HG02852 (cell line): ENCODE data around the gene FCHO2.

ENCODE experiments used
- ATAC-seq: cut with Tn5 transposase; IDR thresholded peaks from one replicate; pipeline ENCODE4 v1.9.1; 2021; ENCODE audit warnings: mild to moderate bottlenecking, moderate library complexity; ENCODE audit not compliant: unreplicated experiment

The FCHO2 gene

DNA sequence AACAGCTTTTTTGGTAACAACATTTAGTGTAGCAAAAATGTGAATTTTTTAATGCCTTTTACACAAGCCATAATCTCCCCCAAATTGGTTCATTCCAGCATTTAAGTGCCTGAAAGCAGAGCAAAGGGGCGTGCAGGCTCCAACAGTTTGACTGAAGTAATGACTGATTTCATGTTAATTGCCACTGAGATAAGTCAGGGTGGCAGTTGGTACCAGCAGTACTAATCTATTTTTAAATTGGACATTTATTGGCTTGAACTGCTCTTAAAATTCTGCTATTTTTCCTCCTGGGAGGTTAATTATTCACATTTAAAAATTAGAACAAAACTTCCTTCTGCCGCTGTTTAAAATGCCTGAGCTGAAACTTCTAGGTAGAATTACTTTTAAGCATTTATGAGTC lies 176.9 kb downstream of the FCHO2 start:
- no peak for ATAC-seq

DNA sequence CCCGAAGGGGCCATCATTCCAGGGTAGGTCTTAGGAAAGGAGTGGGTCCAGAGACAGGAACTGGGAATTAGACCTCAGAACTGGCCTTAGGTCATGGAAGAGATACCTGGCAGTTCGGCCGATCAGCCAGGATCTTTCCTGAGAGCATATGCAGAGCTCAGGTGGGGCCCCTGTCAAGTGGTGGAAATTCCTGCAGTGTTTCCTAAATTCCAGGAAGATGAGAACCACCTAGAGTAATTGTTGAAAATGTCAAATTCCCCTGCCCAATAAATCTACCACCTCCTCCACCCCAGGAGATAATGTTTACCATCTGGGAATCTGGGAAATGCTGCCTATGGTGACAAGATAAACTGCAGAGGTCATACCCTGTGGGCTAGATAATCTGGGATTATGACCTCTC lies 179.2 kb downstream of the FCHO2 start:
- no peak for ATAC-seq

DNA sequence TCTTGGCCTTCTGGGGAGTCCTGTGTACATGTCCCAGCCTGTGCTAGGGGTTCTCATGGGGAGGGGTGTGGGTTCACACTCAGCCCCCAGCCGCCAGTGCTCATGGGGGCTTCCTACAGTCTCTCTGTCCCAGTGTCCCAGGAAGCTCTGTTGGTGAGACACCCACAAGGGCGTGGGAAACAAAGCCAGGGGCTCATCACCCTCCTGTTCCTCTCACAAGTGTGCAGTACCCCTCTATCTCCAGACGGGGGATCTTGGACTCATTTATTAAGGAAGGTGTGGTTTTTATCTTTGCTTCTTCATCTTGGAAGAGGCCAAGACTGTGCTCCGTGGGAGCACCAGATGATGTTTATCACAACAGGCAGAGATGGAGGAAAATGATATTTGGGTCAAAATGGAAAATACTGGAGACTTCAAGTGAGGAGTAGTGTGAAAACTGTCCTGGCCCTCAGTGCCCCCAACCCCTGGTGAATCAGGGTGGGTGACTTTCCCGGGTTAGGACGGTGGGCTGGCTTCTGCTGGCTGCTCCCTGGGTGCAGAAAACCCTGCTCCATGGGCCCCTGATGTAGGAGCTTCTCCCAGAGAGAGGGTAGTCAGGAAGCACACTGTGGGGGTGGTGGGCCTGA lies 179.7 kb downstream of the FCHO2 start:
- no peak for ATAC-seq

DNA sequence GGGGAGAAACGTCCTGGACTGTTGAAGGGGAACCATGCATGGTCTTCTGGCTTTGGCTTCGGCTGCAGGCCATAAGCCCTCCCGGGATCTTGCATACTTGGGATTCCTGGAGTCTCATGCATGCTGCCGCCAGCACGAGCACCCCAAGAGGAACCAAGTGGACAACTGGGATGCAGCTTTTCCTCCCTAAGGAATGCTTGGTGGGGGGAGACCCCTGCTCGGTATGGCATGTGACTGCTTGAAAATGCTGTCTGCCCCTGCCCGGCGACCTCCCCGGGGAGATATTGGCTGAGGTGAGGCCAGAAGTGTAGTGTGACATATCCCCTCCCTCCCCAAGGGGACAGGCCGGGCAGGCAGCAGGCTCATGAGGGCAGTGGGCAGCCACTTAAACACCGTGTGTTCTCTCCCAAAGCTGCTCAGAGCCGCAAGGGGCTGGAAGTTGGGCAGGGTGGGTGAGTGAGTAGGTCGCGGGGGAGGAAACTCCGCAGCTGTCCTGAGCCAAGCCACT lies 180.3 kb downstream of the FCHO2 start:
- no peak for ATAC-seq

DNA sequence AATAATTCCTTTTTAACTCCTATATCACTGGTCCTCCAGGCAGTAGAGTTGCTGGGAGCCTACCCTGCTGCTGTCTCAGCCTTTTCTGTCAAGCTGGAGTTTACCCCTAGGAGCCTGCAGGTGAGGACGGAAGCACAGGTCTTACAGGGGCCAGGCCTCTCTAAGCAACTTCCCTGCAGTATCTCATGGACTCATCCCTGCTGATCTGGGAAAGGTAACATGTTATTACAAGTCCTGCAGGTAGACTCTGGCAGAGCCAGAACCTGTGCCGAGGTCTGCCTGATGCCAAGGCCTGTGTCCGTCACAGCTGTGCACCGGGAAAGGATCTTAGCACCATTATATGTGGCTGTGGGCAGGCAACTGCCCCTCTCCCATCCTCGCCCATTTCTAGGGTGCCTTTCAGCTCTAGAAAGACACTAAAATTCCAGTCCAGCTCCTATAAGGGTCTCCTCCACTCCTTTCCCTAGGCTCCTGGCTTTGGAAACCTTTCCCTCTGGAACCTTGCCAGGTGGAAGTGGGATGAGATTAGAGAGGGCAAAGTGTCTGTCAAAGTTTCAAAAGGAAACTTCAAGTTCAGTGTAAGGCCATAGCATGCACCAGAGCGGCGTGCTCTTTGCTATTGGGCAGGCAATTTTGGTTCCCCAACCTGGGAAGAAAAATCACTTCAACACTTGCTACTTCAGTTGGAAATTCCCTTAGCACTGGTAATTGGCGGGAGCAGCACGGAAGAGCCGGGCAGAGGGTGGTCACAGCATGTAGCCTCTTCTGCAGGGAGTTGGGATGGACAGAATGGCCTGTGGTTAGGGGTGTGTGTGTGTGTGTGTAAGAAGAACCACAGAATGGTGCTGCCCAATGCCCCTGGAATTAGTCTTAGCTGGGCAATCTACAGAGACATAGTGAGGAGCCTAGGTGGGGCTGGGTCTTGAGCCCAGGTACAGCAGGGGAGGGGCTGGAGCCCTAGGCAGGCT lies 182.0 kb downstream of the FCHO2 start:
- no peak for ATAC-seq

DNA sequence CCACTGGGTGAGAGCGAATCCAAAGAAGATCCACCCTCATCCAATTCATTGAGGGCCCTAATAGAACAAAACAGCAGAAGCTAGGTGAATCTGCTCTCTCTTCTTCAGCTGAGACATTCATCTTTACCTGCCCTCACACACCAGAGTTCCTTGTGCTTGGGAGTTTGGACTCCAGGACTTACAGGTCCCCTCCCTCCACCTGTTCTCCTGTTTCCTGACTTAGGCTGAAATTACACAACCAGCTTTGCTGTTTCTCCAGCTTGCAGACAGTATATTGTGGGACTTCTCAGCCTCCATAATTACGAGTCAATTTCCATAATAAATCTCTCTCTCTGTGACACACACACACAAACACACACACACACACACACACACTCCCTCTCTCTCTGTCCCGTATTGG lies 183.6 kb downstream of the FCHO2 start:
- ATAC-seq: no peak
